Ishikawa (cell line): ENCODE data around the gene BCCIP.

Source experiments
- CEBPB ChIP-seq: IDR thresholded peaks from 2 replicates; pipeline ENCODE4 v1.6.1; 2012
- CREB1 ChIP-seq: IDR thresholded peaks from 2 replicates; pipeline ENCODE4 v1.6.1; 2012; ENCODE audit warnings: low read depth
- EGR1 ChIP-seq: IDR thresholded peaks from 2 replicates; pipeline ENCODE4 v1.6.1; 2012
- EP300 ChIP-seq: IDR thresholded peaks from 2 replicates; pipeline ENCODE4 v1.6.1; 2012; ENCODE audit warnings: borderline replicate concordance
- FOXM1 ChIP-seq: IDR thresholded peaks from 2 replicates; pipeline ENCODE4 v1.6.1; 2012; ENCODE audit warnings: low read depth, borderline replicate concordance
- MAX ChIP-seq: IDR thresholded peaks from 2 replicates; pipeline ENCODE4 v1.6.1; 2012
- NFIC ChIP-seq: IDR thresholded peaks from 2 replicates; pipeline ENCODE4 v1.6.1; 2012
- RAD21 ChIP-seq: IDR thresholded peaks from 2 replicates; pipeline ENCODE4 v1.6.1; 2012; ENCODE audit warnings: low read depth
- REST ChIP-seq: IDR thresholded peaks from 2 replicates; pipeline ENCODE4 v1.6.1; 2012; ENCODE audit warnings: low read depth, mild to moderate bottlenecking
- TAF1 ChIP-seq: IDR thresholded peaks from 2 replicates; pipeline ENCODE4 v1.6.1; 2012; ENCODE audit warnings: low read depth, mild to moderate bottlenecking
- TCF12 ChIP-seq: IDR thresholded peaks from 2 replicates; pipeline ENCODE4 v1.6.1; 2012; ENCODE audit warnings: low read depth
- TEAD4 ChIP-seq: IDR thresholded peaks from 2 replicates; pipeline ENCODE4 v1.6.1; 2012
- USF1 ChIP-seq: IDR thresholded peaks from 2 replicates; pipeline ENCODE4 v1.6.1; 2012
- YY1 ChIP-seq: IDR thresholded peaks from 2 replicates; pipeline ENCODE4 v1.6.1; 2012; ENCODE audit warnings: low read depth

- TF ChIP-seq EP300 (no peak), RAD21 (no peak), REST (no peak), CEBPB (no peak), FOXM1 (no peak), TAF1 (no peak), CREB1 (no peak), MAX (no peak), YY1 (no peak), USF1 (no peak), TEAD4 (no peak), TCF12 (no peak), NFIC (no peak), EGR1 (no peak)
These were observed 29.1 kb downstream of the BCCIP start for GRCh38 chr10:125852487-125852886.
